ENCODE results near the gene CAPZA1.

CAPZA1 gene

GRCh38 chr1:112625696-112626095, 6.1 kb downstream of the CAPZA1 start:
- TF ChIP-seq TOX (CRISPR knock-in tag; IDR thresholded peaks at IDR 0.05; ENCODE audit: borderline replicate concordance) = no peak
- TF ChIP-seq ZNF8 (CRISPR knock-in tag; IDR thresholded peaks at IDR 0.05) = no peak
- no peak for TF ChIP-seq ZNF565 (CRISPR knock-in tag; conservative IDR thresholded peaks at IDR 0.05; ENCODE audit: low read depth)
- TF ChIP-seq, protein P1, sequence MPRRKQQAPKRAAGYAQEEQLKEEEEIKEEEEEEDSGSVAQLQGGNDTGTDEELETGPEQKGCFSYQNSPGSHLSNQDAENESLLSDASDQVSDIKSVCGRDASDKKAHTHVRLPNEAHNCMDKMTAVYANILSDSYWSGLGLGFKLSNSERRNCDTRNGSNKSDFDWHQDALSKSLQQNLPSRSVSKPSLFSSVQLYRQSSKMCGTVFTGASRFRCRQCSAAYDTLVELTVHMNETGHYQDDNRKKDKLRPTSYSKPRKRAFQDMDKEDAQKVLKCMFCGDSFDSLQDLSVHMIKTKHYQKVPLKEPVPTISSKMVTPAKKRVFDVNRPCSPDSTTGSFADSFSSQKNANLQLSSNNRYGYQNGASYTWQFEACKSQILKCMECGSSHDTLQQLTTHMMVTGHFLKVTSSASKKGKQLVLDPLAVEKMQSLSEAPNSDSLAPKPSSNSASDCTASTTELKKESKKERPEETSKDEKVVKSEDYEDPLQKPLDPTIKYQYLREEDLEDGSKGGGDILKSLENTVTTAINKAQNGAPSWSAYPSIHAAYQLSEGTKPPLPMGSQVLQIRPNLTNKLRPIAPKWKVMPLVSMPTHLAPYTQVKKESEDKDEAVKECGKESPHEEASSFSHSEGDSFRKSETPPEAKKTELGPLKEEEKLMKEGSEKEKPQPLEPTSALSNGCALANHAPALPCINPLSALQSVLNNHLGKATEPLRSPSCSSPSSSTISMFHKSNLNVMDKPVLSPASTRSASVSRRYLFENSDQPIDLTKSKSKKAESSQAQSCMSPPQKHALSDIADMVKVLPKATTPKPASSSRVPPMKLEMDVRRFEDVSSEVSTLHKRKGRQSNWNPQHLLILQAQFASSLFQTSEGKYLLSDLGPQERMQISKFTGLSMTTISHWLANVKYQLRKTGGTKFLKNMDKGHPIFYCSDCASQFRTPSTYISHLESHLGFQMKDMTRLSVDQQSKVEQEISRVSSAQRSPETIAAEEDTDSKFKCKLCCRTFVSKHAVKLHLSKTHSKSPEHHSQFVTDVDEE (CRISPR knock-in tag; IDR thresholded peaks at IDR 0.05) = no peak
- TF ChIP-seq ZC3H10 (CRISPR knock-in tag; IDR thresholded peaks at IDR 0.05) = no peak
- TF ChIP-seq PPARA (CRISPR knock-in tag; IDR thresholded peaks at IDR 0.05; ENCODE audit: borderline replicate concordance) = no peak
- TF ChIP-seq ESRRG (CRISPR knock-in tag; IDR thresholded peaks at IDR 0.05) = no peak
- TF ChIP-seq ZFP3 (CRISPR knock-in tag; IDR thresholded peaks at IDR 0.05) = no peak
- TF ChIP-seq TCF4 (CRISPR knock-in tag; IDR thresholded peaks at IDR 0.05; ENCODE audit: borderline replicate concordance) = no peak
- no peak for TF ChIP-seq BACH2 (CRISPR knock-in tag; IDR thresholded peaks at IDR 0.05; ENCODE audit: borderline replicate concordance)
- TF ChIP-seq POU6F1 (CRISPR knock-in tag; IDR thresholded peaks at IDR 0.05; ENCODE audit: borderline replicate concordance, low read depth) = no peak
- no peak for TF ChIP-seq OSR1 (CRISPR knock-in tag; IDR thresholded peaks at IDR 0.05)
- TF ChIP-seq, protein P2, sequence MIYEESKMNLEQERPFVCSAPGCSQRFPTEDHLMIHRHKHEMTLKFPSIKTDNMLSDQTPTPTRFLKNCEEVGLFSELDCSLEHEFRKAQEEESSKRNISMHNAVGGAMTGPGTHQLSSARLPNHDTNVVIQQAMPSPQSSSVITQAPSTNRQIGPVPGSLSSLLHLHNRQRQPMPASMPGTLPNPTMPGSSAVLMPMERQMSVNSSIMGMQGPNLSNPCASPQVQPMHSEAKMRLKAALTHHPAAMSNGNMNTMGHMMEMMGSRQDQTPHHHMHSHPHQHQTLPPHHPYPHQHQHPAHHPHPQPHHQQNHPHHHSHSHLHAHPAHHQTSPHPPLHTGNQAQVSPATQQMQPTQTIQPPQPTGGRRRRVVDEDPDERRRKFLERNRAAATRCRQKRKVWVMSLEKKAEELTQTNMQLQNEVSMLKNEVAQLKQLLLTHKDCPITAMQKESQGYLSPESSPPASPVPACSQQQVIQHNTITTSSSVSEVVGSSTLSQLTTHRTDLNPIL (CRISPR knock-in tag; IDR thresholded peaks at IDR 0.05; ENCODE audit: low read depth) = no peak
- no peak for TF ChIP-seq ARNTL (CRISPR knock-in tag; IDR thresholded peaks at IDR 0.05; ENCODE audit: borderline replicate concordance, low read depth)
- peak; percentile 33; the same call in 2 of the 3 replicates for ATAC-seq

DNA sequence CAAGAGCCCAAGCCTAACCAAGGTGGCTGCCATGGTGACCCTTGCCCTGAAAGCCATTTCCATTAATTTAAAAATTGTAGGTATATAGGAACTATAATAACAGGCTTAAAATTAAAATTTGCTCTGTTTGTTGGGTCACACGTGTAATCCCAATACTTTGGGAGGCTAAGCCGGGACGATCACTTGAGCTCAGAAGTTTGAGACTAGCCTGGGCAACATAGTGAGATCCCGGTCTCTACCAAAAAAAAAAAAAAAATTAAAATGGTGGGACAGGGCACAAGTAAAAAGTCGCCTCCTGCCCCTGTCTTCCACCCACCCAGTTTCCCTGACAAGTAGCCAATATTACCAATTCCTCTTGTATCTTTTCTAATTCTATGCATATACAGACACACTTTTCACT, 6.6 kb downstream of the CAPZA1 start:
- no peak for ATAC-seq
- TF ChIP-seq ZNF8 (CRISPR knock-in tag; IDR thresholded peaks at IDR 0.05) = no peak
- TF ChIP-seq TCF4 (CRISPR knock-in tag; IDR thresholded peaks at IDR 0.05; ENCODE audit: borderline replicate concordance) = no peak
- TF ChIP-seq, protein P2 (CRISPR knock-in tag; IDR thresholded peaks at IDR 0.05; ENCODE audit: low read depth) = no peak
- TF ChIP-seq BACH2 (CRISPR knock-in tag; IDR thresholded peaks at IDR 0.05; ENCODE audit: borderline replicate concordance) = no peak
- no peak for TF ChIP-seq ZFP3 (CRISPR knock-in tag; IDR thresholded peaks at IDR 0.05)
- no peak for TF ChIP-seq OSR1 (CRISPR knock-in tag; IDR thresholded peaks at IDR 0.05)
- TF ChIP-seq RARB (CRISPR knock-in tag; IDR thresholded peaks at IDR 0.05) = no peak
- no peak for TF ChIP-seq TOX (CRISPR knock-in tag; IDR thresholded peaks at IDR 0.05; ENCODE audit: borderline replicate concordance)
- TF ChIP-seq, protein P3, sequence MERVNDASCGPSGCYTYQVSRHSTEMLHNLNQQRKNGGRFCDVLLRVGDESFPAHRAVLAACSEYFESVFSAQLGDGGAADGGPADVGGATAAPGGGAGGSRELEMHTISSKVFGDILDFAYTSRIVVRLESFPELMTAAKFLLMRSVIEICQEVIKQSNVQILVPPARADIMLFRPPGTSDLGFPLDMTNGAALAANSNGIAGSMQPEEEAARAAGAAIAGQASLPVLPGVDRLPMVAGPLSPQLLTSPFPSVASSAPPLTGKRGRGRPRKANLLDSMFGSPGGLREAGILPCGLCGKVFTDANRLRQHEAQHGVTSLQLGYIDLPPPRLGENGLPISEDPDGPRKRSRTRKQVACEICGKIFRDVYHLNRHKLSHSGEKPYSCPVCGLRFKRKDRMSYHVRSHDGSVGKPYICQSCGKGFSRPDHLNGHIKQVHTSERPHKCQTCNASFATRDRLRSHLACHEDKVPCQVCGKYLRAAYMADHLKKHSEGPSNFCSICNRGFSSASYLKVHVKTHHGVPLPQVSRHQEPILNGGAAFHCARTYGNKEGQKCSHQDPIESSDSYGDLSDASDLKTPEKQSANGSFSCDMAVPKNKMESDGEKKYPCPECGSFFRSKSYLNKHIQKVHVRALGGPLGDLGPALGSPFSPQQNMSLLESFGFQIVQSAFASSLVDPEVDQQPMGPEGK (CRISPR knock-in tag; IDR thresholded peaks at IDR 0.05; ENCODE audit: borderline replicate concordance) = no peak
- TF ChIP-seq ARNTL (CRISPR knock-in tag; IDR thresholded peaks at IDR 0.05; ENCODE audit: borderline replicate concordance, low read depth) = no peak
- TF ChIP-seq SNAI2 (CRISPR knock-in tag; IDR thresholded peaks at IDR 0.05) = no peak
- no peak for TF ChIP-seq CSRNP3 (CRISPR knock-in tag; IDR thresholded peaks at IDR 0.05)
- no peak for TF ChIP-seq ISL1 (CRISPR knock-in tag; IDR thresholded peaks at IDR 0.05)
- no peak for TF ChIP-seq ZNF565 (CRISPR knock-in tag; conservative IDR thresholded peaks at IDR 0.05; ENCODE audit: low read depth)
- TF ChIP-seq PPARA (CRISPR knock-in tag; IDR thresholded peaks at IDR 0.05; ENCODE audit: borderline replicate concordance) = no peak
- no peak for TF ChIP-seq POU6F1 (CRISPR knock-in tag; IDR thresholded peaks at IDR 0.05; ENCODE audit: borderline replicate concordance, low read depth)
- TF ChIP-seq ZFP30 (CRISPR knock-in tag; IDR thresholded peaks at IDR 0.05) = no peak
- TF ChIP-seq ZNF70 (CRISPR knock-in tag; IDR thresholded peaks at IDR 0.05) = no peak
- no peak for TF ChIP-seq ESRRG (CRISPR knock-in tag; IDR thresholded peaks at IDR 0.05)
